IMR-90 (cell line): ENCODE measurements around the gene TUBB6. TPM values are rescaled to one million over a fixed set of nuclear protein-coding genes. Genes with fewer than 3 reads are reported as not detected.

Experiments
- ATAC-seq: fragments of 200-7000 bp; cut with Tn5 transposase; 2 replicates; pipeline ENCODE4 v1.9.1; 2020; ENCODE audit warnings: low read depth, mild to moderate bottlenecking, moderate library complexity
- BruUV-seq: library from RNA; stranded (reverse); fragments of 400-500 nt; replicated peaks from 2 replicates; lab custom pipeline; 2021; lab: Mats Ljungman, UMichigan
- CTCF ChIA-PET: fragments of 300-600 bp; formaldehyde crosslinking; extraction: SDS; loops from one replicate; lab custom pipeline; 2021; ENCODE audit warnings: antibody characterized with exemption; lab: Yijun Ruan, JAX
- POLR2A ChIA-PET: fragments of 300-600 bp; sonication (Branson Sonifier 250); formaldehyde crosslinking; loops from one replicate; lab custom pipeline; 2022; ENCODE audit warnings: antibody characterized with exemption; ENCODE audit not compliant: unreplicated experiment; lab: Charles Lee
- DNase-seq: peaks from one replicate; pipeline ENCODE4 v3.0.0; 2013
- H2AFZ ChIP-seq: replicated peaks from 2 replicates; pipeline ENCODE3; 2013; ENCODE audit warnings: low read length, mild to moderate bottlenecking; ENCODE audit not compliant: poor library complexity
- H2AK5ac ChIP-seq: 2 replicates; pipeline ENCODE4 v1.6.1; 2013; ENCODE audit warnings: low read depth, low read length, inconsistent platforms
- H2AK9ac ChIP-seq: replicated peaks from 2 replicates; pipeline ENCODE3; 2013; ENCODE audit warnings: mild to moderate bottlenecking, low read depth, low read length, moderate library complexity; ENCODE audit not compliant: poor library complexity
- H2BK120ac ChIP-seq: 2 replicates; pipeline ENCODE4 v1.6.1; 2013; ENCODE audit warnings: low read depth, low read length, inconsistent platforms
- H2BK15ac ChIP-seq: 3 replicates; pipeline ENCODE4 v1.6.1; 2013; ENCODE audit warnings: low read depth, low read length, inconsistent platforms
- H2BK20ac ChIP-seq: 2 replicates; pipeline ENCODE4 v1.6.1; 2013; ENCODE audit warnings: low read depth, mild to moderate bottlenecking, inconsistent platforms, low read length, moderate library complexity
- H2BK5ac ChIP-seq: 2 replicates; pipeline ENCODE4 v1.6.1; 2013; ENCODE audit warnings: mild to moderate bottlenecking, low read depth, low read length, inconsistent platforms; ENCODE audit not compliant: poor library complexity, severe bottlenecking
- H3K14ac ChIP-seq: replicated peaks from 2 replicates; pipeline ENCODE4 v1.6.1; 2013; ENCODE audit warnings: low read depth, low read length, inconsistent platforms
- H3K18ac ChIP-seq: 2 replicates; pipeline ENCODE4 v1.6.1; 2013; ENCODE audit warnings: low read depth, low read length, control low read depth
- H3K23ac ChIP-seq: 2 replicates; pipeline ENCODE4 v1.6.1; 2013; ENCODE audit warnings: low read depth, low read length, inconsistent platforms
- H3K27ac ChIP-seq: 2 replicates; pipeline ENCODE4 v1.5.1; 2013; ENCODE audit warnings: mild to moderate bottlenecking, control low read depth, low read length; ENCODE audit not compliant: insufficient read depth
- H3K27me3 ChIP-seq: 2 replicates; pipeline ENCODE4 v1.6.1; 2013; ENCODE audit warnings: low read length; ENCODE audit not compliant: control insufficient read depth, insufficient read depth
- H3K36me3 ChIP-seq: 2 replicates; pipeline ENCODE4 v1.6.1; 2013; ENCODE audit warnings: low read length, mixed read lengths; ENCODE audit not compliant: control insufficient read depth, insufficient read depth
- H3K4ac ChIP-seq: 2 replicates; pipeline ENCODE4 v1.6.1; 2013; ENCODE audit warnings: low read depth, low read length, inconsistent platforms
- H3K4me1 ChIP-seq: 2 replicates; pipeline ENCODE4 v1.6.1; 2013; ENCODE audit warnings: low read length, mixed read lengths; ENCODE audit not compliant: control insufficient read depth, insufficient read depth
- H3K4me2 ChIP-seq: 2 replicates; pipeline ENCODE4 v1.6.1; 2013; ENCODE audit warnings: low read depth, mild to moderate bottlenecking, control low read depth, low read length, moderate library complexity
- H3K4me3 ChIP-seq: 2 replicates; pipeline ENCODE4 v1.5.1; 2013; ENCODE audit warnings: low read depth, mild to moderate bottlenecking, control low read depth, low read length, moderate library complexity; ENCODE audit not compliant: insufficient read depth
- H3K56ac ChIP-seq: 2 replicates; pipeline ENCODE4 v1.6.1; 2013; ENCODE audit warnings: low read length, inconsistent platforms; ENCODE audit not compliant: insufficient read depth; ENCODE audit errors: extremely low read depth
- H3K79me1 ChIP-seq, 2 experiments: 2 replicates each; pipeline ENCODE4 v1.6.1; 2013; ENCODE audit warnings: low read length in 2 of 2, inconsistent platforms in 1 of 2, low read depth in 1 of 2
- H3K9ac ChIP-seq: 2 replicates; pipeline ENCODE4 v1.6.1; 2013; ENCODE audit warnings: low read depth, low read length, control low read depth
- H3K9me1 ChIP-seq: 2 replicates; pipeline ENCODE4 v1.6.1; 2013; ENCODE audit warnings: low read length, inconsistent platforms; ENCODE audit not compliant: insufficient read depth
- H3K9me3 ChIP-seq: 2 replicates; pipeline ENCODE4 v1.6.1; 2013; ENCODE audit warnings: low read length; ENCODE audit not compliant: control insufficient read depth, insufficient read depth
- H4K20me1 ChIP-seq: 2 replicates; pipeline ENCODE4 v1.6.1; 2013; ENCODE audit warnings: low read length, inconsistent platforms; ENCODE audit not compliant: insufficient read depth
- H4K5ac ChIP-seq: 2 replicates; pipeline ENCODE4 v1.6.1; 2013; ENCODE audit warnings: mild to moderate bottlenecking, low read depth, low read length, control low read depth
- H4K8ac ChIP-seq, 2 experiments: 2 replicates each; pipeline ENCODE4 v1.6.1; 2013; ENCODE audit warnings: low read depth in 2 of 2, low read length in 2 of 2, control low read depth in 1 of 2, inconsistent platforms in 1 of 2
- H4K91ac ChIP-seq: 2 replicates; pipeline ENCODE4 v1.6.1; 2013; ENCODE audit warnings: low read depth, low read length, inconsistent platforms; ENCODE audit not compliant: insufficient read depth
- SMC3 ChIP-seq: fragments of 150-350 bp; IDR thresholded peaks from 2 replicates; pipeline ENCODE4 v1.6.1; 2016; ENCODE audit warnings: low read depth, mild to moderate bottlenecking, antibody characterized with exemption, low read length, moderate library complexity
- WGBS, 2 experiments: methylation state at CpG; one replicate each; pipeline versions ENCODE4 v1.1.5 to v1.1.7; 2013; ENCODE audit warnings: missing lambda C conversion rate in 2 of 2; ENCODE audit not compliant: insufficient read length in 1 of 2; ENCODE audit errors: extremely low coverage in 2 of 2; 5-methylcytosine and 5-hydroxymethylcytosine counted together
- dilution Hi-C: fragments of 300-500 bp; cut with HindIII; formaldehyde crosslinking; loops from one replicate; pipeline ENCODE4 v1.14.3; 2018; ENCODE audit warnings: low sequenced_read_pairs; ENCODE audit not compliant: unreplicated experiment
- in situ Hi-C: fragments of 300-500 bp; cut with MboI; formaldehyde crosslinking; loops from 3 replicates; pipeline ENCODE4 v1.14.3; 2019; ENCODE audit warnings: low sequenced_read_pairs, inconsistent platforms, mixed read lengths
- intact Hi-C: fragments of 100-400 bp; cut with micrococcal nuclease; formaldehyde crosslinking; loops from 2 replicates; pipeline ENCODE4 v1.10.0; 2022
- polyA plus RNA-seq, 3 experiments: library from polyadenylated mRNA; depleted of rRNA; stranded (reverse); fragments of >200 nt; gene quantifications; 2 replicates each; pipeline ENCODE4 v1.2.3, GENCODE V29; 2012; ENCODE audit warnings: low replicate concordance in 1 of 3
- total RNA-seq: library from RNA; depleted of rRNA; stranded (reverse); fragments of >200 nt; gene quantifications from 2 replicates; pipeline ENCODE4 v1.2.3, GENCODE V29; 2012

TUBB6 gene
- total and polyA plus RNA-seq, 2 of the 4 experiments (the other 2 are of a cell fraction) = 927 to 1,040 TPM

GRCh38 chr18:12301263-12302005 is 6.6 kb upstream of the TUBB6 start:
- H3K4ac ChIP-seq = no peak overlapping the region
- dilution Hi-C loops (no loop called here), intact Hi-C loops (no loop called here), in situ Hi-C loops (no loop called here)
- no peak overlapping the region for H3K4me3 ChIP-seq
- no peak overlapping the region for H3K56ac ChIP-seq
- no peak overlapping the region for H3K9ac ChIP-seq
- H3K9me3 ChIP-seq = peaks cover 3% of the 10 kb centered on the region
- ATAC-seq = no peak
- no peak overlapping the region for H4K8ac ChIP-seq
- no peak overlapping the region for H2BK5ac ChIP-seq
- H2AK9ac ChIP-seq = no peak overlapping the region
- H4K91ac ChIP-seq = no peak overlapping the region
- no peaks in the 10 kb centered on the region; the same call in 1 of the 2 replicates for H4K20me1 ChIP-seq
- H3K14ac ChIP-seq = no peak overlapping the region
- no peak overlapping the region for H2BK120ac ChIP-seq
- peaks cover 13% of the 10 kb centered on the region for H3K9me1 ChIP-seq
- H2BK15ac ChIP-seq = no peak overlapping the region
- H3K27me3 ChIP-seq = no peaks in the 10 kb centered on the region
- CTCF ChIA-PET = no interaction called here
- no TSS peak for BruUV-seq
- H3K4me2 ChIP-seq = no peak overlapping the region
- DNase-seq = no peak
- no peak overlapping the region for H3K18ac ChIP-seq
- no peak overlapping the region for H2AK5ac ChIP-seq
- no peak overlapping the region for H2BK20ac ChIP-seq
- peak overlapping the region; percentile 43 for H2AFZ ChIP-seq
- no peaks in the 10 kb centered on the region for H3K36me3 ChIP-seq
- POLR2A ChIA-PET = no interaction called here
- WGBS, 2 experiments = 79% methylated on average over 2 of the region's 13 CpGs; no CpG with 5 or more reads in 1 of the 2 experiments
- no peak overlapping the region for H3K23ac ChIP-seq
- TF ChIP-seq SMC3 = no peak
- peaks cover 9% of the 10 kb centered on the region for H3K4me1 ChIP-seq
- no peak overlapping the region for H3K27ac ChIP-seq
- peaks cover 14 to 24% of the 10 kb centered on the region in 2 experiments; a peak in 3 of 4 replicates for H3K79me1 ChIP-seq
- no peak overlapping the region for H4K5ac ChIP-seq
